GM18505 (cell line): ENCODE measurements around the gene RASGRP2.
A peak's percentile ranks its signal among the peaks of the same experiment; 100 is the strongest.

ENCODE experiments used
- ATAC-seq: cut with Tn5 transposase; IDR thresholded peaks from one replicate; pipeline ENCODE4 v1.9.1; 2021; ENCODE audit not compliant: unreplicated experiment
- POLR2A ChIP-seq: IDR thresholded peaks from 4 replicates; pipeline ENCODE4 v1.6.1; 2011; ENCODE audit warnings: borderline replicate concordance; ENCODE audit not compliant: insufficient read depth, insufficient read length; ENCODE audit errors: extremely low read depth

The RASGRP2 gene

DNA sequence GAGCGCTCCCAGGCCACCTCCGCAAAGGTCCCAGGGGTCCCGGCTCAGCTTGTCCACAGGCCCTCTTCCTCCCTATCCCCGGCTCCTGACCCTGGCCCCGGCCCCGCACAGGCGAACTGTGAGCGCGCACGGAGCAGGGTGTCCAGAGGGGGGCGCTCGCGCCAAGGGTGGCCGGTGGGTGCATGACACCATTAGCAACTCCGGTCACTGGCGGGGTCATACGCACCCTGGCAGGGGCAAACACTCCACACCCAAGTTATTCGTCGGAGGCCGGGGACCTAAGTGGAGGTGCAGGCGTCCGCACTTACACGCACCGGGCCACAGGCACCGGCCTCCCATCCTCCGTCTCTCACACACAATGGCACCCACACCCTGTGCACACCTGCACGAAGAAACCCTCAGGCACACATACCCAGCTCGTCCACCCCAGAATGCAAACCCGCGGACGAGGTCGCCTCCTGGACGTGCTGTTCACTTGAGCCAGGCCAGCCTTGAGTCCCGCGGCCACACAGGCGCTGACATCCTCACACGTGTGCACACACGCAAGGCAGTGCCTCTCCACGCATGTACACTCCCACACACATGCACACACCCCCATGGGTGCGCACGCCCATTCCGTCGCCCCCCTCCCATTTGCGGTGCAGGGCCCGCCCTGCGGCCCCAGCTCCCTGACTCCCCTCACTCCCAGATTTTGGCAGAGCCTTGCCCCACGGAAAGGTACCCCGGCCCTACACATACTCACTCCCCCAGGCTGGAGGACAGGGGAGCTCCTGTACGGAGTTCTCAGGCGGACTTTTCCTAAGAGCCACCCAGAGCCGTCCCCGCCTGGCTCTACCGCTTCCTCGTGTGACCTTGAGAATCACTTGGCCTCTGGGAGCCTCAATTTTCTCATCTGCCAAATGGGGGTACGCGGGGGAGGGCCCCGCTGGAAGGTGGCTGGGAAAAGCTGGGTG is at the start of gene RASGRP2:
Gene RASGRP2, minus strand, starts transcription at position 552 of the 953 bp plus-strand sequence. CDS start 1,276 bp downstream, outside the sequence.
- no peak for ATAC-seq
- TF ChIP-seq POLR2A = peak; percentile 8

DNA sequence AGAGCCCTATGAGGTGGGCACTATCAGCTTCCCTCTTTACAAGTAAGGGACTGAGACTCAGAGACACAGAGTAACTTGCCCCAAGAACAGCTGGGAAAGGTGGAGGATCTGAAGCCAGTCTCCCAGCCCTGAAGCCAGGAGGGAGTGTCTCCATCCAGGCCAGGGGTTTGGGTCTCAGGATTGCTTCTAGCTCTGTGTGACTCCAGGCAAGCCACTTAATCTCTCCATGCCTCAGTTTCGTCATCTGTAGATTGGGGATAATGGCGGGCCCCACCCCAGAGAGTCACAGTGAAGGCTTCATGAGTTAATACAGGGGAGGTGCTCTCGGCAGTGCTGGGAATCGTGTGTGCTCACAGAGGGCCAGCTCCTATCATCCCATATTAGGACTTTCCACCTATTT is 48.5 kb upstream of the RASGRP2 start:
- ATAC-seq = no peak
- no peak for TF ChIP-seq POLR2A

GRCh38 chr11:64791781-64792291 is 47.9 kb upstream of the RASGRP2 start:
- ATAC-seq = no peak
- TF ChIP-seq POLR2A = no peak

- TF ChIP-seq POLR2A = no peak
- ATAC-seq = no peak
These were observed 46.5 kb upstream of the RASGRP2 start for GRCh38 chr11:64790205-64791095.

GRCh38 chr11:64789331-64790204 is 45.6 kb upstream of the RASGRP2 start:
- no peak for ATAC-seq
- no peak for TF ChIP-seq POLR2A

DNA sequence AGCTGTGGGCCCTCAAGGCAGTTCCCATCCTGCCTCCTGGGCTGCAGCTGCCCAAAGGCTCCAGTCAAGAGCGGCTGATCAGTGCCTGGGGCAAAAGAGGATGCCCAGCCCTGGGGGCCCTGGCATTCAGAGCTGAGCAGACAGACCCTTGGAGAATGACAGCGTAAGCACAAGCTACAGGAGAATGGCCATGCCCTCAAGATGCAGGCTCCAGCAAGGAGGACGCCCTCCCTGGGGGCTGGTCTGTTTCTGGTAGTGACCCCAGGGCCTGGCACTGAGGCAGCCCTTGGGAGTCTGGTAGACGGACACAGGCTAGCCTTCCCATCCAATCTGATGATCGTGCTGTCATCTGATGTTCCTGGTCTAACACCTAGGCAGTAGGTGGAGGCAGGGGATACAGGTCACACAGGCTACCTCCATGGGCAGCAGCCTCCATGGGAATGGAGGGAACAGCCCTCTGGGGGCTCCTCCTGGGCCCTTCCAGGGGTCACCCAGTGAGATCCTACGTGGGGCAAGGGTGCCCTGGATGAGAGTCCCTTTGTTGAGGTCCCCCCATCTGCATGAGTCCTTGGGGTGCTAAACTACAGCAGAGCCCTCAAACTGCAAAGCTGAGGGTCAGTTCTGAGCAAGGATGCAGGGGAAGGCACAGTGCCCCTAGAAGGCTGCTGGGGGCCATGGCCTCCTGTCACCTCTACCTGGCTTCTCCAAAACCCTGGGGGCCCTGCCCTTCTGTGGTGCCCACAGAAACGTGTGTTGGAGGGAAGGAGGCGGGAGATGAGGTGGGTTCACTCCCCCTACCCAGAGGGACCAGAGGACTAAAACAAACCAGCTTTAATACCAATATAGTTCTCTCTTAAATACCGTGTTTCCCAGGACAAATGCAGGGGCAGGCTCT is 44.6 kb upstream of the RASGRP2 start:
- ATAC-seq = no peak
- TF ChIP-seq POLR2A = no peak

GRCh38 chr11:64787526-64788320 is 43.8 kb upstream of the RASGRP2 start:
- peak; percentile 15 for TF ChIP-seq POLR2A
- no peak for ATAC-seq

GRCh38 chr11:64786308-64786707 is 42.4 kb upstream of the RASGRP2 start:
- ATAC-seq = no peak
- TF ChIP-seq POLR2A = no peak

DNA sequence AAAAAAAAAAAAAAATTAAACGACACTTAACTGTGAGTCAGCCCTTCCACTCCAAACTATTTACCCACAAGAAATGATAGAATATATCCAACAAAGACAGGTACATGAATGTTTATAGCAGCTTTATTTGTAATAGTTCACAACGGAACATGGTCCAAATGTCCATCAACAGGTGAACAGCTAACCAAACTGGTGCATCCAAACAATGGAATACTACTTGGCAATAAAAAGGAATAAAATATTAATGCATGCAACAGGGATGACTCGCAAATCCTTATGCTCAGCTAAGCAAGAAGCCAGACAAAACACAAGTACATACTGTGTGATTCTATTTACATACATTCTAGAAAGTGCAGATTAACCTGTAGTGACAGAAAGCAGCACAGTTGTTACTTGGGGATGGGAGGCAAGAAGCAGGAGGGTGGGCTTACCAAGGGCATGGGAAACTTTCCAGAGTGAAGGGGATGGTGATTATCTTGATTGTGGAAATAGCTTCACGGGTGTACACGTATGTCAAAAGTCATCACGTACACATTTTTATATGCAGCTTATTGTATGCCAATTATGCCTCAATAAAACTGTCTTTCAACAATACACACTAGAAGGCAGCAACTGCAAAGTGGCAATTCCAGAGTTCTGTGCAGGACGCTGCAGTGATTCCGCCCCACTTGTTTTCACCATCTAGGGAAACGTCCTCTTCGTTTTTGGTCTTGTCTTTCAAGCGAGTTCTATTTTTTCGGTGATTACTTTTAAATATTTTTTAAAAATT is 41.1 kb upstream of the RASGRP2 start:
- TF ChIP-seq POLR2A = no peak

More for the DNA sequence above, 41.1 kb upstream of the RASGRP2 start:
- no peak for ATAC-seq
